Activated CD4-positive, alpha-beta T cell treated with anti-CD3 and anti-CD28 coated beads, Interleukin-10, Interleukin-2, amounts not matched to agents 100 ng/mL and 50 ng/mL, durations not matched to agents 16 hours and 8 hours (primary cell): Measurements from ENCODE around the gene LRSAM1.

Experiments used
- DNase-seq: peaks from one replicate; pipeline ENCODE4 v3.0.0-alpha.2; 2020

Gene LRSAM1

GRCh38 chr9:127500862-127501261 is 49.6 kb downstream of the LRSAM1 start:
- no peak for DNase-seq

- DNase-seq = no peak
Observed at GRCh38 chr9:127501821-127502343, 50.6 kb downstream of the LRSAM1 start.

DNA sequence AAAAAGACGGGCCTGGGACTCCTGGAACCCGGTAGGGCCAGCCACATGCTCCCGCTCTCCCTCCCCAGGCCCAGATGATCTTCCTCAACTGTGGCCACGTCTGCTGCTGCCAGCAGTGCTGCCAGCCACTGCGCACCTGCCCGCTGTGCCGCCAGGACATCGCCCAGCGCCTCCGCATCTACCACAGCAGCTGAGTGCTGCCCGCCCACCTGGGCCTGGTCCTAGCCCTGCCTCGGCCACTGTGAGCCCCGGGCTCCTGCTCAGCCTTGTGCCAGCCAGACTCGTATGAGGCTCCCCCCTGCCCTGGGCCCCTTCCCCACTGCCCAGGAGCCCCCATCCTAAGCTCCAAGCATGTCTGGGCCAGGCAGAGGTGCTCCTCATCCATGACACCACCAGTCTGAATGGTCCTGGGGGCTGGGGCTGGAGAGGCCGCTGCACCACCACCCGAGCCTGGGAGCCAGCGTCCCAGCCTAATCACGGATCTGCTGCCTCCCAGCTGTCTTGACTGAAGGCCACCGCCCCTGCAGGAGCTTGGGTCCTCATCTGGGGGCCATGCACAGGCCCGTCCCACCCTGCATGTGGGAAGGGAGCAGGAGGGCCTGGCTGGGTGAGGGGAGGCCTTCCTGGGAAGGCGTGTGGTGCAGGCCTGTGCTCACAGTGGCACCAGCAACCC is 51.5 kb downstream of the LRSAM1 start:
- DNase-seq = no peak

DNA sequence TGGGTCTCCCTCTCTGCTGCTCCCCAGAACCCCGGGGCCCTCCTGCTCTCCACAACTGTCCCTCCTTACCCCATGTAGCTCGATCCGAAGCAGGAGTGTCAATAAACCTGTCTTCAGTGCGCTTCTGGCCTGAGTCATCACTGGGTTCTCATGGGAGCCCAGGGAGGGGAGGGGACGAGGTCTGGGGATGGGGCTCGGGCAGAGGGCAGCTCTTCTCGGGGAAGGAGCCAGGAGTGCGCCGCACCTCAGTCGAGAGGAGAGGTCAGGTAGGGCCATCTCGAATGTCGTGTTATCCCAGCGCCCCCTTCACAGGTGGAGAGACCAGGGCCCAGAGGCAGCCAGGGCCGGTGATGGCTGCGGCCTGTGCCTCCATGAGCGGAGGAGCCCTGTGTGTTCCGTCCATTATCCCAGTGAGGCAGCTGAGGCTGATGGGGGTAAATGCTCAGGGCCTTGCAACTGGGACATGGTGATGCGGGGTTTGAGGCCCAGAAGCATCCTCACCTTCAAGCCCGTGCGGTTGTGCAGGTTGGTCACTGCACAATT is 52.1 kb downstream of the LRSAM1 start:
- DNase-seq = no peak

GRCh38 chr9:127503947-127504886 is 52.9 kb downstream of the LRSAM1 start:
- DNase-seq = peak; percentile 85

DNA sequence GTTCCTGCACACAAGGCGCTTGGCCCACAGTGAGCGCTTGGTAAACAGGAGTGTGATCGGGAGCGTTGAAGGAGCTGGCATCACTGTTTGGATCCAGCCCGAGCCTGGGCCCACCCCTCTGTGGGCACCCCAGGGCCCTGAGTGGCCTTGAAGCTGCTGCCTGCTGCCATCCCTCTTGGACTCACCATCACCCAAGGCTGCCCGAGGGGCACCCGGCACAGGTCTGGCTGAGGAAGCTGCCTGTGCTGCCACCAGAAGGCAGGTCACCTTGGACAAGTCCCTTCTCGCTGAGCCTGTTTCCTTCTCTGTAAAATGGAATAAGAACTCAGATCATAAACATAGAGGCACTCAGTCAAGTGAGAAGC is 53.6 kb downstream of the LRSAM1 start:
- no peak for DNase-seq

GRCh38 chr9:127505396-127506116 is 54.2 kb downstream of the LRSAM1 start:
- DNase-seq = peak; percentile 37

- no peak for DNase-seq
Observed at GRCh38 chr9:127506117-127506813, 55.0 kb downstream of the LRSAM1 start.

- DNase-seq = no peak
Observed at GRCh38 chr9:127506814-127507750, 55.8 kb downstream of the LRSAM1 start.

GRCh38 chr9:127507751-127508648 is 56.7 kb downstream of the LRSAM1 start:
- DNase-seq = no peak

DNA sequence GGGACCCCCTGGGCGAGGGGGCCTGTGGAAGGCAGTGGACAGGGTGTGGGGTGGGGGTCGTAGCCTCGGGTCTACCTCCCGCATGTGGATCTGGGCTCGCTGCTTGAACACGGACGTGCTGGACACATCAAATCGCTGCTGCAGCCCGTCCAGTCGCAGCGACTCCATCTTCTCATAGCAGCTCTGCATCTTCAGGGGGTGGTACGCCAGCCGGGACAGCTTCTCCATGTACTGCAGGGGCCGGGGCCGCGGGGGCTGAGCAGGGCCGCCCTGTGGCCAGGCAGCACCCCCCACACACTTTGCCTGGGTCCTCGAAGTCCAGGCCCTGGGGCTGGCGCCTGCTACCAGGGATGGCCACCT is 57.6 kb downstream of the LRSAM1 start:
- DNase-seq = no peak

- DNase-seq = no peak
Observed at GRCh38 chr9:127509261-127509954, 58.1 kb downstream of the LRSAM1 start.

DNA sequence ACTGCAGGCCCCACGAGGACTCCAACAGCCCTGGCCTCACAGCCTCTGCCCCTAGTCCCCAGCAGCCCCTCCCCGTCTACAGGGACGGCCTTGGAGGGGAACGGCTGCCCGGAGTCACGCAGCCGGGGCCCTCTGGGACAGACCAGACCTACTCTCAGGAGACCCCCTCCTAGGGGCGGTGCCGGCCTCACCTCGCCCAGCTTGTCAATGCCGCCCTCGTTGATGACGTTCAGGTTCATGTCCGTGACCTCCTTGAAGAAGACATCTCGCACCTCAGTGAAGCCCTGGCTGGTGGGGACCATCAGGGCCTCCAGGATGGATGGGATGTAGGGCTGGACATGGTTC is 58.6 kb downstream of the LRSAM1 start:
- DNase-seq = no peak

DNA sequence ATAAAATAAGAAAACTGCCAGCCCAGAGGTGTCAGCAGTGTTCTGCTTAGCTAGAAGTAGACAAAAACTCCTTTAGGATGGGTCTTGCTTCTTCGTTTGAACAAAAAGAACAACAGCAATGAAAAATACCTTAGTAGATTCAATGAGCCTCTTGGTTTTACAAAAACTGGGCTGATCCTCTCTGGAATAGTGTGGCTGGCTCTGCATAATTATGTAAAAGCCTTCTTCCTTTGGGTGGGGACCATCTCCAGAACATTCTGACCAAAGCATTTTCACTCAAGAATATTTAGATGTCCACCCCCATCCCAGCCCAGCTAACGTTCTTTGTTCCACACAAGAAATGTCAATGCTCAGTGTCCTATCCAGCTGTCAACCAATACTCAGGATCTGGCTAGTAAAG is 63.2 kb downstream of the LRSAM1 start:
- no peak for DNase-seq

DNA sequence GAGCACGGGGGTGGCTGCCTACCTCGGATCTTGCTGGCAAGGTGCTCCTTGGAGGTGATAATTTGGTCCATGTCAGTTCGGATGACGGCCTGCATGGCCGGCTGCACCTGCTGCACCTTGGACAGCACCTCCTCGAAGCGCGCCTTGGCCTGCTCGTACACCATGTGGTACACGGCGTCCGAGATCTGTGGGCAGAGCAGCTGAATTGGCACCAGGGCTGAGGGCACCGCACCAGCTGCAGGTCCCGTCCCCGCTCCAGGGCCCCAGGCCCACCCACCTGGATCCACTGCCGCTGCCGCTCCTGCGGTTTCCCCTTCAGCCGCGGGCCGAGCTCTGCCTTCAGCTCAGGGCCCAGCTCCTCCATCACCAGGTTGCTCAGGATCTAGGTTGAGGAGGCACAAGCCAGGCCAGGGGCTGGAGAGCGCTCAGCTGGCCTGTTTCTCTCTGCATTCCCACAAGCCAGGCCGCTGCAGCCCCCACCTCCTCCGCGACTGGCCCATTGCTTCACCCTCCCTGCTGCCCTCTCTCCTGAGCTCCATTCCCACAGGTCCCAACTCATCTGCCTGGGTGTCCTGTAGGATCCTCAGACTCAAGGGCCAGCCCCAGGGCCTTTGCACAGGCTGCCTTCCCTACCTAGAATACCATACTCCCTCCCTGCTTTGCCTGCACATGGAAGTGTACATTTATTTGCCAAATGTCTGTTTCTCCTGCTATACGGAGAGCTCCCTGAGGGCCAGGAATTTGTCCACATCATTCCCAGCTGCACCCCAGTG is 65.7 kb downstream of the LRSAM1 start:
- DNase-seq = no peak

GRCh38 chr9:127517620-127518019 is 66.3 kb downstream of the LRSAM1 start:
- no peak for DNase-seq

- no peak for DNase-seq
Observed at GRCh38 chr9:127518091-127518856, 67.0 kb downstream of the LRSAM1 start.
